ENCODE measurements around the gene ZNF121. TPM values are rescaled to one million over a fixed set of nuclear protein-coding genes. Genes with fewer than 3 reads are reported as not detected.

The ZNF121 gene
- total and polyA plus RNA-seq, 7 donors: 1.2 to 28.6 (median 18.3) TPM

DNA sequence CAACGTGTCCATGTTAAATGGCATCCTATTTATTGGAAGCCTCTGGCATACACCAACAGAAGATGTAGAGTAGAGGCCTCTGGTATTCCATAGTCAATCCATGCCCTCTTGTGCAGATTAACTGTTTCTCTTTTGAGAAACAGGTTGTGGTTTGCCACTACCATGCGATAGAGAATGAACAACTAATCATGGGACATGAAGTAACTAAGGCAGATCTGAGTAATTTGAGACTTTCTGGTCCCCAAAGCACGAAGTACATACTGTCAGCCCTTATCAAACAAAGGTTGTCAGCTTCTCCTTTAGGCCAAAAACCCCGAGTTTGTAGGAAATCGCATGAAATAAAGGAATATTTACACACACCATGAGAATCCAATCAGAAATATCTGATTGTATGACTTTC is 3.6 kb downstream of the ZNF121 start:
- peaks cover 0 to 18% (median 8%) of the 10 kb centered on the region in 4 donors for H3K9me3 ChIP-seq

GRCh38 chr19:9570255-9570654 is 14.0 kb downstream of the ZNF121 start:
- H3K36me3 ChIP-seq: peaks cover 29 to 47% (median 40%) of the 10 kb centered on the region in 4 donors
- 97 to 98% methylated on average over 6 of the region's 6 CpGs for WGBS, 2 donors

More for the DNA sequence above, 3.6 kb downstream of the ZNF121 start:
- Histone ChIP-seq H3K36me3 (peaks cover 0 to 6% (median 0%) of the 10 kb centered on the region in 4 donors), H3K4me1 (peaks cover 0 to 22% (median 17%) of the 10 kb centered on the region in 4 donors), H3K27ac (no peak overlapping the region), H3K27me3 (no peaks in the 10 kb centered on the region), H3K4me3 (no peak overlapping the region)
- 88 to 94% methylated on average over 5 of the region's 5 CpGs for WGBS, 2 donors
- no peak for DNase-seq
- intact Hi-C loops (cut with DNase I): loop anchor here (5.0 kb wide), 3 partner anchors 43 to 258 kb away; partner anchors contain the start of genes ZNF266, ZNF426 and ZNF559
- TF ChIP-seq POLR2A (IDR thresholded peaks at IDR 0.05) (no peak), EP300 (IDR thresholded peaks at IDR 0.05) (no peak), POLR2AphosphoS5 (IDR thresholded peaks at IDR 0.05) (no peak), CTCF (IDR thresholded peaks at IDR 0.05) (no peak)

GRCh38 chr19:9566729-9567128 is 17.6 kb downstream of the ZNF121 start:
- 98 to 99% methylated on average over 1 of the region's 1 CpG for WGBS, 2 donors
- intact Hi-C loops (cut with DNase I): no loop called here
- peaks cover 47 to 86% (median 78%) of the 10 kb centered on the region in 4 donors for H3K9me3 ChIP-seq
- no peak overlapping the region for H3K4me3 ChIP-seq
- H3K36me3 ChIP-seq: peaks cover 31 to 81% (median 65%) of the 10 kb centered on the region in 4 donors
- TF ChIP-seq POLR2A (IDR thresholded peaks at IDR 0.05): no peak
- TF ChIP-seq EP300 (IDR thresholded peaks at IDR 0.05): no peak
- no peak for TF ChIP-seq CTCF (IDR thresholded peaks at IDR 0.05)
- TF ChIP-seq POLR2AphosphoS5 (IDR thresholded peaks at IDR 0.05): no peak
- H3K27ac ChIP-seq: no peak overlapping the region
- H3K4me1 ChIP-seq: no peaks in the 10 kb centered on the region
- H3K27me3 ChIP-seq: no peaks in the 10 kb centered on the region
- DNase-seq: no peak

More at GRCh38 chr19:9570255-9570654, 14.0 kb downstream of the ZNF121 start:
- no peak for DNase-seq
- intact Hi-C loops (cut with DNase I): no loop called here
- no peaks in the 10 kb centered on the region for H3K27me3 ChIP-seq
- TF ChIP-seq POLR2AphosphoS5 (IDR thresholded peaks at IDR 0.05): no peak
- no peak for TF ChIP-seq CTCF (IDR thresholded peaks at IDR 0.05)
- no peak for TF ChIP-seq POLR2A (IDR thresholded peaks at IDR 0.05)
- no peak for TF ChIP-seq EP300 (IDR thresholded peaks at IDR 0.05)
- H3K4me1 ChIP-seq: no peaks in the 10 kb centered on the region
- no peak overlapping the region for H3K27ac ChIP-seq
- no peak overlapping the region for H3K4me3 ChIP-seq
- H3K9me3 ChIP-seq: peaks cover 44 to 86% (median 78%) of the 10 kb centered on the region in 4 donors

GRCh38 chr19:9565900-9566705 is 18.2 kb downstream of the ZNF121 start:
- WGBS, 2 donors: 98% methylated on average over 9 of the region's 9 CpGs
- Histone ChIP-seq H3K9me3 (peaks cover 47 to 84% (median 77%) of the 10 kb centered on the region in 4 donors), H3K4me3 (no peak overlapping the region), H3K36me3 (peaks cover 35 to 88% (median 70%) of the 10 kb centered on the region in 4 donors), H3K27me3 (no peaks in the 10 kb centered on the region), H3K27ac (no peak overlapping the region), H3K4me1 (no peaks in the 10 kb centered on the region)
- no peak for DNase-seq
- TF ChIP-seq EP300 (IDR thresholded peaks at IDR 0.05): no peak
- no peak for TF ChIP-seq CTCF (IDR thresholded peaks at IDR 0.05)
- TF ChIP-seq POLR2AphosphoS5 (IDR thresholded peaks at IDR 0.05): no peak
- no peak for TF ChIP-seq POLR2A (IDR thresholded peaks at IDR 0.05)
- intact Hi-C loops (cut with DNase I): no loop called here

All from sigmoid colon (tissue), 7 donors.